Lower lobe of right lung (tissue), 2 donors: ENCODE measurements around the gene ERC1. TPM values are rescaled to one million over a fixed set of nuclear protein-coding genes. Genes with fewer than 3 reads are reported as not detected.

Source experiments
- ATAC-seq, 2 donors: fragments of 200-7000 bp; cut with Tn5 transposase; one replicate each; pipeline ENCODE4 v1.9.1; 2020 to 2022; ENCODE audit warnings: mild to moderate bottlenecking in 2 of 2, moderate library complexity in 2 of 2
- DNase-seq: peaks from one replicate; pipeline ENCODE4 v3.0.0-alpha.2; 2020
- H3K27ac ChIP-seq: fragments of 200-600 bp; one replicate; pipeline ENCODE4 v1.8.0; 2022
- H3K27me3 ChIP-seq: fragments of 200-600 bp; one replicate; pipeline ENCODE4 v1.8.0; 2022; ENCODE audit warnings: low read depth
- H3K36me3 ChIP-seq: fragments of 200-600 bp; one replicate; pipeline ENCODE4 v1.8.0; 2022; ENCODE audit warnings: mild to moderate bottlenecking
- H3K4me1 ChIP-seq: fragments of 200-600 bp; one replicate; pipeline ENCODE4 v1.8.0; 2022
- H3K4me3 ChIP-seq: fragments of 200-600 bp; one replicate; pipeline ENCODE4 v1.8.0; 2022; ENCODE audit warnings: mild to moderate bottlenecking
- H3K9me3 ChIP-seq: fragments of 200-600 bp; one replicate; pipeline ENCODE4 v1.8.0; 2022
- intact Hi-C: fragments of 100-400 bp; cut with DNase I; formaldehyde crosslinking; loops from one replicate; pipeline ENCODE4 v1.11.0; 2022
- total RNA-seq: library from RNA; stranded (reverse); fragmentation: NEBNext Ultra II Directional; extraction: Animal tissue kit (Norgen Biotek cat#: 25700); gene quantifications from one replicate; pipeline ENCODE4 v1.2.1, GENCODE V29; 2021
- TF ChIP-seq, protein P1 (sequence below): fragments of 200-600 bp; IDR thresholded peaks from one replicate; pipeline ENCODE4 v1.8.0; 2022; ENCODE audit warnings: antibody characterized with exemption, mild to moderate bottlenecking
- donor health status: DM: no; HTN: yes; CAD: no; lungs with severe emphysema.

ERC1 gene
- total RNA-seq, 1 donor from 2014 or later = 66.3 TPM

DNA sequence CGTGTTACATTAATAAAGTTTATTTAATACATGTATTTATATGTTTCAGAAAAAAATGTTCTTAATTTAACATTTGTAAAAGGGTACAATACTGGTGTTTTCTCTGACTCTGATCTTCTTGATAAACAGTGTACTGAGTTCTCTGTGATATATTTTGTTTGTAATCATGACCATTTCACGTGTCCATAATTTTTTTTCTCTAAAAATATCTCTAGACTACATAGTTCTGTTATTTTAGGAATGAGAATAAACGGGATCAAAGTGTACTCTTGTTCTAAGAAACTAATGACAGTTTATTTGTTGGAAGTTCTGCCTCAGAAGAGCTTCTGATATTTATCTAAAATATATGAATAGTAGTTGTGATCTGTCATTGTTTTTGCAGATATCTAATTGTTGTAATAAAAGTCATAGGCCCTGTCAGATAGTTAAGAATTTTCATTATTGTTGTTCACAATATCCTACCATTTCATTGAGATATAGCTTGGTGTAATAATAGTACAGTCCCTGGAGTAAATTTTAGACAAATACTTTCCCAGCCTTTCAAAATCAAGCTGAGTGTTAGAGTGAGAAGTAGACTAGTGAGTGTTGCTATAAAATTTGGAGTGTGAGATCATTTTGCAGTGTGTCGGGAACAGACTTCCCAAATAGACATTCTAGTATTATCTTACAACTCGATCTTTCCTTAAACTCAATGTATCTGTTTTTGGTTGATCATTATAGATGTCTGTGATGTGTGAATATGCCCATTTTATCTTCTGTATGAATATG, 86.2 kb downstream of the ERC1 start:
- TF ChIP-seq, protein P1, sequence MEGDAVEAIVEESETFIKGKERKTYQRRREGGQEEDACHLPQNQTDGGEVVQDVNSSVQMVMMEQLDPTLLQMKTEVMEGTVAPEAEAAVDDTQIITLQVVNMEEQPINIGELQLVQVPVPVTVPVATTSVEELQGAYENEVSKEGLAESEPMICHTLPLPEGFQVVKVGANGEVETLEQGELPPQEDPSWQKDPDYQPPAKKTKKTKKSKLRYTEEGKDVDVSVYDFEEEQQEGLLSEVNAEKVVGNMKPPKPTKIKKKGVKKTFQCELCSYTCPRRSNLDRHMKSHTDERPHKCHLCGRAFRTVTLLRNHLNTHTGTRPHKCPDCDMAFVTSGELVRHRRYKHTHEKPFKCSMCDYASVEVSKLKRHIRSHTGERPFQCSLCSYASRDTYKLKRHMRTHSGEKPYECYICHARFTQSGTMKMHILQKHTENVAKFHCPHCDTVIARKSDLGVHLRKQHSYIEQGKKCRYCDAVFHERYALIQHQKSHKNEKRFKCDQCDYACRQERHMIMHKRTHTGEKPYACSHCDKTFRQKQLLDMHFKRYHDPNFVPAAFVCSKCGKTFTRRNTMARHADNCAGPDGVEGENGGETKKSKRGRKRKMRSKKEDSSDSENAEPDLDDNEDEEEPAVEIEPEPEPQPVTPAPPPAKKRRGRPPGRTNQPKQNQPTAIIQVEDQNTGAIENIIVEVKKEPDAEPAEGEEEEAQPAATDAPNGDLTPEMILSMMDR = no peak
- H3K4me1 ChIP-seq = peaks cover 8% of the 10 kb centered on the region
- intact Hi-C loops = no loop called here
- ATAC-seq = no peak
- no peak overlapping the region for H3K27ac ChIP-seq
- no peaks in the 10 kb centered on the region for H3K27me3 ChIP-seq
- H3K4me3 ChIP-seq = no peak overlapping the region
- H3K9me3 ChIP-seq = no peaks in the 10 kb centered on the region
- no peaks in the 10 kb centered on the region for H3K36me3 ChIP-seq
- DNase-seq = no peak

DNA sequence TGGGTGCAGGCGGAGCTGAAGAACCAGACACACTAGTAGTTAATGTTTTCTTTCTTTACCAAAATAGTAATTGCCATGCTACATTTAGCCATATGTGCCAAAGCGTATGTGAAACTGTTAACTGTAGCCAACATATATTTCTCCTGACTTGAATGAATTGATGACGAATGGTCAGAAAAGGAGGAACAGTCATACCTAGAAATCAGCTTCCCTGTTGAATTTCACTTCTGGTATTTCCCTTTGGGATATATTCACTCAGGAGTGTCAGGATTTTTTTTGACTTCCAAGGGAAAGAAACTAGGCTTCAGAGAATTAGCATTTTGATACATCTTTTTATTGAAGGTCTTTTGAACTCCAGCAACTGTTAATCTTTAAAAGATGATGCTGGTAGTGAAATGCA, 87.0 kb downstream of the ERC1 start:
- no peak overlapping the region for H3K4me3 ChIP-seq
- H3K27me3 ChIP-seq = no peaks in the 10 kb centered on the region
- H3K36me3 ChIP-seq = no peaks in the 10 kb centered on the region
- ATAC-seq (no peak), DNase-seq (no peak)
- no peaks in the 10 kb centered on the region for H3K9me3 ChIP-seq
- no peak overlapping the region for H3K27ac ChIP-seq
- H3K4me1 ChIP-seq = peaks cover 8% of the 10 kb centered on the region
- TF ChIP-seq, protein P1 = no peak
- intact Hi-C loops = no loop called here

DNA sequence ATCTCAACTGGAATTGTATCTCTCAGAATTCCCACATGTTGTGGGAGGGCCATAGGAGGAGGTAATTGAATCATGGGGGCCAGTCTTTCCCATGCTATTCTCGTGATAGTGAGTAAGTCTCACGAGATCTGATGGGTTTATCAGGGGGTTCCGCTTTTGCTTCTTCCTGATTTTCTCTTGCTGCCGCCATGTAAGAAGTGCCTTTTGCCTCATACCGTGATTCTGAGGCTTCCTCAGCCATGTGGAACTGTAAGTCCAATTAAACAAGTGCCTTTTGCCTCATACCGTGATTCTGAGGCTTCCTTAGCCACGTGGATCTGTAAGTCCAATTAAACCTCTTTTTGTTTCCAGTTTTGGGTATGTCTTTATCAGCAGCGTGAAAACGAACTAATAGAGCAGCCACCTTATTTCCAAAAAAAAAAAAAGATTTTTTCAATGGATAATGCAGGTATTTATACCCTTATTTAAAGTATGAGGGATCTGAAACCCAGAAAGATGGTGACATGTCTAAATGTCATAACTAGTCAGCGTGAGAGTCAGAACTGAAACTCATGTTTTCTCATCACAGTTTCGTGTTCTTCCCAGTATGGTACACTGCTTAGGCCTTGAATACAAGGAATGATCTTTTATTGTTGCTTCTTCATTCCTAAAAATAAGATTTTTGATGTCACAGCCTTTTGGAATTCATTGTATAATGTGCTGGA, 89.6 kb downstream of the ERC1 start:
- Histone ChIP-seq H3K9me3 (no peaks in the 10 kb centered on the region), H3K27ac (no peak overlapping the region), H3K4me3 (no peak overlapping the region), H3K36me3 (peaks cover 7% of the 10 kb centered on the region), H3K4me1 (peaks cover 8% of the 10 kb centered on the region), H3K27me3 (no peaks in the 10 kb centered on the region)
- intact Hi-C loops = no loop called here
- DNase-seq (no peak), ATAC-seq (no peak)
- TF ChIP-seq, protein P1 = no peak

DNA sequence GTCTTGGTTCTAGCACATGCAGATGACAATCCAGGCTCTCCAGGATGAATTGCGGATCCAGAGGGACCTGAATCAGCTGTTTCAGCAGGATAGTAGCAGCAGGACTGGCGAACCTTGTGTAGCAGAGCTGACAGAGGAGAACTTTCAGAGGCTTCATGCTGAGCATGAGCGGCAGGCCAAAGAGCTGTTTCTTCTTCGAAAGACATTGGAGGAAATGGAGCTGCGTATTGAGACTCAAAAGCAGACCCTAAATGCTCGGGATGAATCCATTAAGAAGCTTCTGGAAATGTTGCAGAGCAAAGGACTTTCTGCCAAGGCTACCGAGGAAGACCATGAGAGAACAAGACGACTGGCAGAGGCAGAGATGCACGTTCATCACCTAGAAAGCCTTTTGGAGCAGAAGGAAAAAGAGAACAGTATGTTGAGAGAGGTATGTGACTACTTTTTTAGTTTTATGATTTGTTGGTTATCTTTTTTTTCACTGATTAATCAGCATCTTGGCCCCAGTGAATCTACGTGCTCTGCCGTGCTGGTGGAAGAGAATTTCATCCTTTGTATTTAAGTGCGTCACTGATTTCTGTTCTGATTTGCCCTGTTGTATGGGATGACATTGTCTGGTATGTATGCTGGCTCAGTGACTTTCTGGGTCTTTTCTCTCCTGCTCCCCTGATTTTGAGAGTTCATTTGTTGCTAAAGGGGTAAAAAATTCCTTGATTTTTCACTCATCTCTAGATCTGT, 92.3 kb downstream of the ERC1 start:
- H3K36me3 ChIP-seq = peaks cover 7% of the 10 kb centered on the region
- H3K4me1 ChIP-seq = no peaks in the 10 kb centered on the region
- H3K9me3 ChIP-seq = no peaks in the 10 kb centered on the region
- H3K27me3 ChIP-seq = no peaks in the 10 kb centered on the region
- DNase-seq (no peak), ATAC-seq (no peak)
- intact Hi-C loops = no loop called here
- no peak overlapping the region for H3K4me3 ChIP-seq
- TF ChIP-seq, protein P1 = no peak
- no peak overlapping the region for H3K27ac ChIP-seq

DNA sequence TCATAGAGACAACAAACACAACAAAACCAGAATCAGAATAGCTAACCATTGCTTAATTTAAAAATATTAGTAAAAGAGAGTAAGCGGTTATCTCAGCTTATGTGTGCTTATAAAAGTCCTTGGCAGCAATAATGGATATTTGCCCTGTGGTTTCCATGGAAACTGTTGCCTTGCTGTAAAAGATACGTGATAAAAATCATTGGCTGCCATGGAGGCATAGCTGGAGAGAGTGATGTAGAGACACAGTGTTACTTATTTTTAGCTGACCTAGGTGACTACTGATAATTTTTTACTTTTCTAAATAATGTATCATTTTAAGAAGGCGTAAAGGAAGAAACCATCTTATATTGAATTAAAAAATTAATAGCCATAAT, 92.9 kb downstream of the ERC1 start:
- Histone ChIP-seq H3K9me3 (no peaks in the 10 kb centered on the region), H3K27ac (no peak overlapping the region), H3K4me1 (no peaks in the 10 kb centered on the region), H3K27me3 (no peaks in the 10 kb centered on the region), H3K36me3 (peaks cover 7% of the 10 kb centered on the region), H3K4me3 (no peak overlapping the region)
- no peak for DNase-seq
- intact Hi-C loops = no loop called here
- ATAC-seq = no peak
- TF ChIP-seq, protein P1 = no peak
